CD4-positive, alpha-beta T cell treated with Interleukin-6 at 100 ng/mL for 8 hours (primary cell): Measurements from ENCODE around the gene OSBPL2.

ENCODE experiments used
- DNase-seq: peaks from one replicate; pipeline ENCODE4 v3.0.0-alpha.2; 2020; ENCODE audit warnings: mixed read lengths, low spot score

OSBPL2 gene

GRCh38 chr20:62237801-62238568, at the start of gene OSBPL2:
Gene OSBPL2 (plus strand): TSS chr20:62238521. CDS start chr20:62256185, 17,664 bp downstream.
- DNase-seq: peak; percentile 99

- no peak for DNase-seq
These were observed 47.5 kb upstream of the OSBPL2 start for GRCh38 chr20:62190639-62191411.

DNA sequence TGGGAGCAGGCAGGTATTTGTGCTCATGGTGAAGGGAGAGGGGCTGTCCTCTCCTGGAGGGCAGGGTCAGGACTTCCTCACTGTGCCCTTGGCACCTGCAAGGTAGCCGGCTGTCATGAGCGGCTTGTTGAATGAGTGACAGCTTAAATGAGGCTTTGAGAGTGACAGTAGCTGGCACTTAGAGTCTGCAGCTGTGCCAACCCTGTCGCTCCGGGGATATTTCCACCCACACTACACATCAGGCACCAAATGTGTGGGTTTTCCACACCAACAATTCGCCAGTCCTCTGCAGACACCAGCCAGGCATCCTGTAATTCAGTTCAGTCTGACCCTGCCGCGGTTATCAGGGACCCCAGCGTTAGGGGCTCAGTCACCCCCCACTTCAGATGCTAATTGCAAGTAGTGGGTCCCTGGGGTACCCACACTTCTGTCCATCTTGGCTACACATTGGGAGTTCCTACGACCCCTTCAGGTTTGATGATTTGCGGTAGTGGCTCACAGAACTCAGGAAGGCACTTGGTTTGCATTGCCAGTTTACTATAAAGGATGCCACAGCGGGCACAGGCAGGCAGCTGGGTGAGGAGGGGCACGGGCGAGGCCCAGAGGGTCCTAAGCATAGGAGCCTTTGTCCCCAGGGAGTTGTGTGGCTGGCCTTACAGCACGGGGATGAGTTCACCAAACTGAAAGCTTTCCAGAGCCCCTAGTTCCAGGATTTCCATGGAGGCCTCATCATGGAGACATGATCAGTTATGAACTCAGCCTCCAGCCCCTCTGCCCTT, 46.4 kb upstream of the OSBPL2 start:
- DNase-seq: no peak

GRCh38 chr20:62192635-62193034, 45.7 kb upstream of the OSBPL2 start:
- no peak for DNase-seq

DNA sequence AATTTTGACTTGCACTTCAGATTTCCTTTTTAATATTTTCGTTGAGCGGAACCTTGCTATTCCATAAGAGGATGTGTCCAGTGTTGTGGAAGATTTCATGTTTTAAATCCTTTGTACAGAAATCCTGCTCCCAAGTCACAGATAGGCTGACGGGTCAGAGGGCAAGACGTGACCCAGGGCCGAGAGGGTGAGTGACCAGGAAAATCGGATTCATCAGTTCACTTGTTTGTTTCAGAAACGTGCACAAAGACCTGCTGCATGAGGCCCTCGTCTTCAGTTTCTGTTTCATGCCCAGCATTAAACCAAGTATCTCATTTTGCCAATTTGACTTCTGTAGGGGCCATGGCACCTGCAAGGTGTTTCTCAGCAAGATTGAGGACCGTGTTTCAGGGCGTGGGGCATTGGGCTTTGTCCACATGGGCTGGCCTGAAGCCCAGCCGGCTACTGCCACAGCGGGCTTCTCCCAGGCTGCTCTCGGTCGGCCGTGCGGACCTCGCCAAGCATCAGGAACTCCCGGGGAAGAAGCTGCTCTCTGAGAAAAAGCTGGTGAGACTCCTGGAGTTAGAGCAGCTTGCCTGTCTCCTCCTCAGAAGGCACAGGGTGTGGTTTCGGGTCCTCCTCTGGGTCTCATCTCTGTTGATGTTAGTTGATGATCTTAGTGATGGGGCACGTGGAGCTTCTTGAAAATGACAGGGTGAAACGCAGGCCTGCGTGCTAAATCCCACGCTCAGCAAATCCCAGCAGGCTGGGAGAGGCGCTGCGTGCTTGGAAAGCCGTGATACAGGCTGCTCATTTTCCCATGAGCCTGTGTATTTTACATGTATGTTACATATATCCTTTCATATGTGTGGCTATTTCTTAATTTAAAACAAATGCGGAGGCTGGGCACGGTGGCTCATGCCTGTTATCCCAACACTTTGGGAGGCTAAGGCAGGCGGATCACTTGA, 45.0 kb upstream of the OSBPL2 start:
- DNase-seq: no peak

GRCh38 chr20:62195075-62195405, 43.3 kb upstream of the OSBPL2 start:
- no peak for DNase-seq

- no peak for DNase-seq
These were observed 42.6 kb upstream of the OSBPL2 start for GRCh38 chr20:62195736-62196135.

DNA sequence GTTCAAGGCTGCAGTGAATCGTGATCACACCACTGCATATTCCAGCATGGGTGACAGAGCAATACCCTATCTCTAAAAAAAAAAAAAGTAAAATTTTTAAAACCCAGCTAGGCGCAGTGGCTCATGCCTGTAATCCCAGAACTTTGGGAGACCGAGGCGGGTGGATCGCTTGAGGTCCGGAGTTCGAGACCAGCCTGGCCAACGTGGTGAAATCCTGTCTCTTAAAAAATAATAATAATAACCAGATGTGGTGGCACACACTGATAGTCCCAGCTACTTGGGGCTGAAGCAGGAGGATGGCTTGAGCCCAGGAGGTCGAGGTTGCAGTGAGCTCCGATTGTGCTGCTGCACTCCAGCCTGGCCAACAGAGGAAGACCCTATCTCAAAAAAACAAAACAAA, 42.0 kb upstream of the OSBPL2 start:
- no peak for DNase-seq

DNA sequence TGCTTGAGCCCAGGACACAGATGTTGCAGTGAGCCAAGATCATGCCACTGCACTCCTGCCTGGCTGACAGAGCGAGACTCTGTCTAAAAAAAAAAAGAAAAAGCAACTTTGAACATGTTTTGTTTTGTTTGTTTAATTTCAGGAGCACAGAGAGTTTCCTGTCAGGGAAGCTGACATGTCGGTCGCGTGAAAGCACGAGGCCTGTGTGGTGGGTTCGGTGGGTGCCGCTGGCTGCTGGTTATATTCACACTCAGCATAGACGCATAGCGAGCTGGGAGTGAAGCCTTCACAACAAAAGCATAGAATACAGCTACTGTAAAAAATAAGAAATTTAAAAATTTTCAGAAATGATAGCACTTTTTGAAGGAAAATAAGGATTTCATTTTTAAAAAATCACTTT, 41.0 kb upstream of the OSBPL2 start:
- no peak for DNase-seq

GRCh38 chr20:62197801-62198200, 40.5 kb upstream of the OSBPL2 start:
- no peak for DNase-seq

GRCh38 chr20:62198496-62198895, 39.8 kb upstream of the OSBPL2 start:
- DNase-seq: no peak

- DNase-seq: no peak
These were observed 39.4 kb upstream of the OSBPL2 start for GRCh38 chr20:62198931-62199330.

DNA sequence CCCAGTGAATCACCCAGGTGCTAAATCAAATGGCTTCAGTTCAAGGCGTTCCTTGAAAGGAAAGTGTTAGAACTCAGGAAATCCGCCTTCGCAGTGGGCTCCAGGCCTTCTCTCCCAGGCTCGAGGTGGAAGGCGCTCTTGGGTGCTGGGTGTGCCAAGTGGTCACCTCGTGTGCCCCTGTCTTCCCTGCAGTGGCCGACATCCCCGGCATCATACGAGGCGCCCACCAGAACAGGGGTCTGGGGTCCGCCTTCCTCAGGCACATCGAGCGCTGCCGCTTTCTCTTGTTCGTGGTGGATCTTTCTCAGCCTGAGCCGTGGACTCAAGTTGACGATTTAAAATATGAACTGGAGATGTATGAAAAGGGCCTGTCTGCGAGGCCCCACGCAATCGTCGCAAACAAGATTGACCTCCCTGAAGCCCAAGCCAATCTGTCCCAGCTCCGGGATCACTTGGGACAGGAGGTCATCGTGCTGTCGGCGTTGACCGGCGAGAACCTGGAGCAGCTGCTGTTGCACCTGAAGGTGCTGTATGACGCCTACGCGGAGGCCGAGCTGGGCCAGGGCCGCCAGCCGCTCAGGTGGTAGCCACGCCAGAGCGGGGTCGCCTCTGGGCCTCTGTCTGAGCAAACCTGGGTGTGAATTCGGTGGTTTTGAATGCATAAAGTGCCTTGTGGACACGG, 37.7 kb upstream of the OSBPL2 start:
- no peak for DNase-seq

DNA sequence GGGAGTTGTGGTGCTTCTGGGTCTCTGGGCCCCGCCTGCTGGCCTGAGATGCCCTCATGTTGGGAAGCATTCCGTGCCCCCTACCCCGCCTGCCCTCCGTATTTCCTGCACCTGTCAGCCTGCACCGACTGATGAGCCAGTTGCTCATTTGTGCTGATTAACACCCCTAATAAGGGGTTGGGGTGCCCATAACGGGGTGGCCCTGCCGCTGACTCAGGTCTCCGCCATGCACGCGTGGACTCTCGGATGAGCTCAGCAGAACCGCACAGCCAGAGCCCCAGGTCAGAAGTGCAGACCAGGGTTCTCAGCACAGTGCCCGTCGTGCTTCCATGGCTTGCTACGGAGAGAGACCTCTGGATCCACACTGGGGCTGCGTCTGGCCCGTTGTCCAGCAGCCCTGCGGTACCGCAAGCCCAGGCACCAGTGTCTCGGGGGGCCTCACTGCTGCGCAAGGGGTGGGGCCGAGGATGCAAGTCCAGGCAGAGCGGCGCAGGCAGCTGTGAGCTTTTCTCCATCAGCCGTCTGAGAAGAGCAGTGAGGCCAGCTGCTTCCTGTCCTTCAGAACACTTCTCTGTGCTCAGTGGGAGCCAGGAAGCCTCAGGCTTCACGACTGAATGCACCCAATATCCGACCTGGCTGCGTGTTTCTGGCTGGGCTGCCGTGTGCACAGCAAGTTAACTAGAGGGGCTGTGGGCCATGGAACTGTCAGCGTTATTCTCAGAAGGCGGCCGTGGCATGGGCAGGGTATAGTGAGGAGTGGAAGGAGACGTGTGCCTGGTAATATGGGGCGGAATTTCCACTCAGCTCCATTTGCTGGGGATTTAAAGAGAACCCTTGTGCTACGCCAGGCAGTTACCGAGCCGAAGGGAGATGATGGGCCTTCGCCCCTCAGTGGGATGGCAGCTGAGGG, 36.9 kb upstream of the OSBPL2 start:
- no peak for DNase-seq

- DNase-seq: no peak
These were observed 36.3 kb upstream of the OSBPL2 start for GRCh38 chr20:62202083-62202395.

DNA sequence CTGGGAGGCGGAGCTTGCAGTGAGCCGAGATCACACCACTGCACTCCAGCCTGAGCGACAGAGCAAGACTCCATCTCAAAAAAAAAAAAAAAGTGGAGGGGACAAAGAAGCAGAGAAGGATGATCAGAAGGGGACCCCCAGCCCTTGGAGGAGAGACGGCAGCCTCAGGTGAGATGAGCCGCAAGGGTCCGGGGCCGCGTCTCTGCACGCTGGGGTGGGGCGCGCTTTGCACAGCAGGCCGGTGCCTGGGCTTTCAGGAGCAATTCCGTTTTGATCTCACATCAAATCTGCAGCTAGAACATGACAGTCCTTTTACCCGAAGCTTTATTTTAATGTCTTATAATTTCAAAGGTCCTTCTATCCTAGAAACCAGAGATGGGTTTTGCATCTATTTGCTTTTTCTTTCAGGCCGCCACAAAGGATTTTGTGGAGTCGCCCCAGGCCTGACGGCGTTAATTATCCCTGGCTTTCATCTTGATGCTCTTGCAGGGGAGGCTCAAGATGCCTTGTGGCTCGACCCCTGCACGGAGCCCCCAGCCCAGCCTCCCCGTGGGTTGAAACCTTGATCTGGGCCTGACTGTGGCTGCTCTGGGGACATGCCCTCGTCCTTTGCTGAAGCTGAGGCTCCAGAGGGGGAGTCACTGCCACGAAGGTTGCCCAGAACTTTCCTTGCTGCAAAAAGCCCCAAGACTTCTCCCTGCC, 35.5 kb upstream of the OSBPL2 start:
- DNase-seq: no peak

DNA sequence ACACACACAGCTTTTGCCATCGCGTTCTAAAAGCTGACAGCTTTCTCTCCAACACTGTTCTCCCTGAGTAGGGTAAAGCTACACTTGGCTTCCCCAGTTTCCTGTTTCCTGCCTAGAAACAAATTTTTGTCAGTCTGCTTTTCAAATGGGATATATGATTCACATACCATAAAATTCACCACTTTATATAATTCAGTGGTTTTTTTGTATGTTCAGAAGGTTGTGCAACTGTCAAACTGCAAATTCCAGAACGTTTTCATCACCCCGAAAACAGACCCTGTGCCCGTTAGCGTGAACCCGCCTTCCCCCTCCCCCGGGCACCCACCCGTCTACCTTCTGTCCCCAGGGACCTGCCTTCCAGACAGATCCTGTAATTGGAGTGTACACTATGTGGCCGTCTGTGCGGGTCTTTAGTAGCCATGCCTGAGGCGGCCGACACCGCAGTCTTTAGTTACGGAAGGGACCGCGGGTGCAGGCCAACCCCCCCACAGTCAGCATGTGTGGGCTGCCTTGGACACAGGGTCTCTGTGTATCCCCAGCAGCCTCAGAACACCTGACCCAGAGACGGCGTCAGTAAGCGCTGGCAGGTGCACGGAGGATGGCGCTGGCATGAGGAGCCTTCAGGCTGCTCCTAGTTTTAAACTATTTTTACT, 34.8 kb upstream of the OSBPL2 start:
- DNase-seq: no peak

- no peak for DNase-seq
These were observed 32.5 kb upstream of the OSBPL2 start for GRCh38 chr20:62205618-62206387.
